GM23248 (cell line): Measurements from ENCODE around the gene GGT7. TPM values are rescaled to one million over a fixed set of nuclear protein-coding genes. Genes with fewer than 3 reads are reported as not detected.

Experiments
- DNase-seq: peaks from one replicate; pipeline ENCODE4 v3.0.0-alpha.2; 2015
- H2AFZ ChIP-seq: fragments of 200-600 bp; sonication (generic); 2 replicates; pipeline ENCODE4 v1.6.1; 2016; ENCODE audit warnings: antibody characterized with exemption
- H3F3A ChIP-seq: fragments of 200-600 bp; sonication (generic); 2 replicates; pipeline ENCODE4 v1.6.1; 2016; ENCODE audit warnings: mild to moderate bottlenecking, antibody characterized with exemption, mixed run types; ENCODE audit not compliant: insufficient read depth
- H3K27ac ChIP-seq: fragments of 200-600 bp; sonication (generic); 2 replicates; pipeline ENCODE4 v1.5.1; 2016; ENCODE audit warnings: mild to moderate bottlenecking
- H3K27me3 ChIP-seq: fragments of 200-600 bp; sonication (generic); replicated peaks from 2 replicates; pipeline ENCODE4 v1.6.1; 2016; ENCODE audit warnings: mild to moderate bottlenecking; ENCODE audit not compliant: insufficient read depth
- H3K36me3 ChIP-seq: fragments of 200-600 bp; sonication (generic); 2 replicates; pipeline ENCODE4 v1.6.1; 2016; ENCODE audit warnings: low read depth, mild to moderate bottlenecking
- H3K4me1 ChIP-seq: fragments of 200-600 bp; sonication (generic); 2 replicates; pipeline ENCODE4 v1.6.1; 2016; ENCODE audit warnings: mild to moderate bottlenecking; ENCODE audit not compliant: insufficient read depth
- H3K4me2 ChIP-seq: fragments of 200-600 bp; sonication (generic); one replicate; pipeline ENCODE4 v1.6.1; 2016; ENCODE audit warnings: mild to moderate bottlenecking; ENCODE audit not compliant: unreplicated experiment
- H3K4me3 ChIP-seq: fragments of 200-600 bp; sonication (generic); 2 replicates; pipeline ENCODE4 v1.5.1; 2016; ENCODE audit warnings: mild to moderate bottlenecking
- H3K79me2 ChIP-seq: fragments of 200-600 bp; sonication (generic); 2 replicates; pipeline ENCODE4 v1.6.1; 2016; ENCODE audit warnings: mild to moderate bottlenecking; ENCODE audit not compliant: insufficient read depth
- H3K9ac ChIP-seq: fragments of 200-600 bp; sonication (generic); 2 replicates; pipeline ENCODE4 v1.6.1; 2016; ENCODE audit warnings: mild to moderate bottlenecking
- H3K9me2 ChIP-seq: fragments of 200-600 bp; sonication (generic); 2 replicates; pipeline ENCODE4 v1.6.1; 2016; ENCODE audit warnings: mixed run types, mild to moderate bottlenecking, moderate library complexity; ENCODE audit not compliant: insufficient read depth
- H3K9me3 ChIP-seq: fragments of 200-600 bp; sonication (generic); one replicate; pipeline ENCODE4 v1.6.1; 2017; ENCODE audit warnings: low read depth
- H4K20me1 ChIP-seq: fragments of 200-600 bp; sonication (generic); 2 replicates; pipeline ENCODE4 v1.6.0; 2016; ENCODE audit not compliant: insufficient read depth
- EZH2 ChIP-seq: fragments of 200-600 bp; sonication (generic); IDR thresholded peaks from 2 replicates; pipeline ENCODE4 v1.6.1; 2018; ENCODE audit warnings: antibody characterized with exemption, mild to moderate bottlenecking; ENCODE audit not compliant: insufficient read depth, poor library complexity, severe bottlenecking
- EZH2phosphoT487 ChIP-seq: fragments of 200-600 bp; sonication (generic); IDR thresholded peaks from 2 replicates; pipeline ENCODE4 v1.6.1; 2018; ENCODE audit warnings: antibody characterized with exemption, moderate library complexity, mild to moderate bottlenecking, low read depth; ENCODE audit not compliant: insufficient read depth
- WGBS, 2 experiments: methylation state at CpG; one replicate each; pipeline ENCODE4 v1.1.6; 2015 to 2017; ENCODE audit warnings: low lambda C conversion rate in 2 of 2, low coverage in 1 of 2; ENCODE audit errors: missing lambda C conversion rate in 2 of 2; 5-methylcytosine and 5-hydroxymethylcytosine counted together
- in situ Hi-C: fragments of 300-500 bp; cut with MboI; formaldehyde crosslinking; loops from 2 replicates; pipeline ENCODE4 v1.15.0; 2020
- polyA plus RNA-seq: library from polyadenylated mRNA; unstranded; fragments of >200 nt; fragmentation: Nextera tagmentation; extraction: Ambion mirVana; gene quantifications from 2 replicates; pipeline ENCODE4 v1.2.1, GENCODE V29; 2016
- total RNA-seq: library from RNA; depleted of rRNA; stranded (reverse); fragments of >200 nt; shearing (Covaris generic); gene quantifications from 2 replicates; pipeline ENCODE4 v1.2.3, GENCODE V29; 2014

Gene GGT7
- total and polyA plus RNA-seq, 2 experiments from 2014 or later, result 9.2 to 20.4 TPM

GRCh38 chr20:34859367-34859766 lies 13.3 kb downstream of the GGT7 start:
- H3K4me2 ChIP-seq, result no peak overlapping the region
- H3K9me2 ChIP-seq, result no peaks in the 10 kb centered on the region
- no peak overlapping the region for H3K4me3 ChIP-seq
- H3K36me3 ChIP-seq, result no peaks in the 10 kb centered on the region
- no peak for DNase-seq
- no peak overlapping the region for H3K27ac ChIP-seq
- no peaks in the 10 kb centered on the region for H3K4me1 ChIP-seq
- no peak overlapping the region for H2AFZ ChIP-seq
- TF ChIP-seq EZH2phosphoT487, result no peak
- no peak for TF ChIP-seq EZH2
- H3K9me3 ChIP-seq, result no peaks in the 10 kb centered on the region
- H3K9ac ChIP-seq, result no peak overlapping the region
- in situ Hi-C loops, result no loop called here
- H3K79me2 ChIP-seq, result no peaks in the 10 kb centered on the region
- H3K27me3 ChIP-seq, result no peaks in the 10 kb centered on the region
- WGBS, 2 experiments, result 97 to 98% methylated on average over 21 to 26 of the region's 26 CpGs
- H4K20me1 ChIP-seq, result no peaks in the 10 kb centered on the region
- H3F3A ChIP-seq, result no peaks in the 10 kb centered on the region

- in situ Hi-C loops, result no loop called here
- Histone ChIP-seq H3K4me3 (no peak overlapping the region), H2AFZ (no peak overlapping the region), H3K27ac (no peak overlapping the region), H3K9me3 (no peaks in the 10 kb centered on the region), H4K20me1 (no peaks in the 10 kb centered on the region), H3K4me1 (no peaks in the 10 kb centered on the region), H3K9me2 (no peaks in the 10 kb centered on the region), H3K27me3 (no peaks in the 10 kb centered on the region), H3K4me2 (no peak overlapping the region), H3F3A (no peaks in the 10 kb centered on the region), H3K9ac (no peak overlapping the region), H3K36me3 (0 out of 2 replicates have a peak, but pooled peaks cover 8% of the 10 kb centered on the region), H3K79me2 (no peaks in the 10 kb centered on the region)
- DNase-seq, result no peak
- whole genome bisulfite sequencing, 2 experiments, result 86 to 90% methylated on average over 4 of the region's 4 CpGs
- TF ChIP-seq EZH2 (no peak), EZH2phosphoT487 (no peak)
Observed at GRCh38 chr20:34852298-34852697, 20.4 kb downstream of the GGT7 start.

GRCh38 chr20:34850969-34851368 lies 21.7 kb downstream of the GGT7 start:
- no peak overlapping the region for H3K27ac ChIP-seq
- H3K9me3 ChIP-seq, result no peaks in the 10 kb centered on the region
- H4K20me1 ChIP-seq, result no peaks in the 10 kb centered on the region
- DNase-seq, result no peak
- H3K9me2 ChIP-seq, result no peaks in the 10 kb centered on the region
- no peak overlapping the region for H2AFZ ChIP-seq
- no peak for TF ChIP-seq EZH2phosphoT487
- TF ChIP-seq EZH2, result no peak
- no peaks in the 10 kb centered on the region for H3K79me2 ChIP-seq
- H3K4me3 ChIP-seq, result no peak overlapping the region
- no peaks in the 10 kb centered on the region for H3K27me3 ChIP-seq
- 97 to 98% methylated on average over 9 to 14 of the region's 14 CpGs for WGBS, 2 experiments
- no peaks in the 10 kb centered on the region for H3K4me1 ChIP-seq
- no peak overlapping the region for H3K9ac ChIP-seq
- 0 out of 2 replicates have a peak, but pooled peaks cover 8% of the 10 kb centered on the region for H3K36me3 ChIP-seq
- no peaks in the 10 kb centered on the region for H3F3A ChIP-seq
- in situ Hi-C loops, result no loop called here
- no peak overlapping the region for H3K4me2 ChIP-seq

GRCh38 chr20:34849778-34850177 lies 22.9 kb downstream of the GGT7 start:
- Histone ChIP-seq H3K9me3 (no peaks in the 10 kb centered on the region), H3K4me3 (no peak overlapping the region), H3K27me3 (no peaks in the 10 kb centered on the region), H3K9me2 (no peaks in the 10 kb centered on the region), H3F3A (no peaks in the 10 kb centered on the region), H4K20me1 (no peaks in the 10 kb centered on the region), H3K9ac (no peak overlapping the region), H3K79me2 (no peaks in the 10 kb centered on the region), H3K36me3 (0 out of 2 replicates have a peak, but pooled peaks cover 8% of the 10 kb centered on the region), H3K4me2 (no peak overlapping the region), H3K4me1 (no peaks in the 10 kb centered on the region), H3K27ac (no peak overlapping the region), H2AFZ (no peak overlapping the region)
- 83 to 86% methylated on average over 9 of the region's 9 CpGs for WGBS, 2 experiments
- DNase-seq, result no peak
- no peak for TF ChIP-seq EZH2
- no peak for TF ChIP-seq EZH2phosphoT487
- in situ Hi-C loops, result loop anchor here (25.0 kb wide), 1 partner anchor 363 kb away; no protein-coding TSS in a partner anchor

- DNase-seq, result no peak
- H3K79me2 ChIP-seq, result no peaks in the 10 kb centered on the region
- H3F3A ChIP-seq, result no peaks in the 10 kb centered on the region
- WGBS, 2 experiments, result 90 to 91% methylated on average over 5 of the region's 5 CpGs
- H3K4me3 ChIP-seq, result no peak overlapping the region
- in situ Hi-C loops, result loop anchor here (25.0 kb wide), 1 partner anchor 364 kb away; no protein-coding TSS in a partner anchor
- no peaks in the 10 kb centered on the region for H3K9me2 ChIP-seq
- H3K9ac ChIP-seq, result no peak overlapping the region
- H3K4me1 ChIP-seq, result no peaks in the 10 kb centered on the region
- no peak overlapping the region for H3K27ac ChIP-seq
- 0 out of 2 replicates have a peak, but pooled peaks cover 8% of the 10 kb centered on the region for H3K36me3 ChIP-seq
- no peak overlapping the region for H2AFZ ChIP-seq
- H4K20me1 ChIP-seq, result no peaks in the 10 kb centered on the region
- no peaks in the 10 kb centered on the region for H3K9me3 ChIP-seq
- no peaks in the 10 kb centered on the region for H3K27me3 ChIP-seq
- H3K4me2 ChIP-seq, result no peak overlapping the region
- no peak for TF ChIP-seq EZH2
- TF ChIP-seq EZH2phosphoT487, result no peak
Observed at GRCh38 chr20:34848597-34848996, 24.1 kb downstream of the GGT7 start.
